ENCODE results near the gene LINGO1. TPM values are rescaled to one million over a fixed set of nuclear protein-coding genes. Genes with fewer than 3 reads are reported as not detected.

Gene LINGO1
- total RNA-seq, 1 donor = 1.1 TPM

DNA sequence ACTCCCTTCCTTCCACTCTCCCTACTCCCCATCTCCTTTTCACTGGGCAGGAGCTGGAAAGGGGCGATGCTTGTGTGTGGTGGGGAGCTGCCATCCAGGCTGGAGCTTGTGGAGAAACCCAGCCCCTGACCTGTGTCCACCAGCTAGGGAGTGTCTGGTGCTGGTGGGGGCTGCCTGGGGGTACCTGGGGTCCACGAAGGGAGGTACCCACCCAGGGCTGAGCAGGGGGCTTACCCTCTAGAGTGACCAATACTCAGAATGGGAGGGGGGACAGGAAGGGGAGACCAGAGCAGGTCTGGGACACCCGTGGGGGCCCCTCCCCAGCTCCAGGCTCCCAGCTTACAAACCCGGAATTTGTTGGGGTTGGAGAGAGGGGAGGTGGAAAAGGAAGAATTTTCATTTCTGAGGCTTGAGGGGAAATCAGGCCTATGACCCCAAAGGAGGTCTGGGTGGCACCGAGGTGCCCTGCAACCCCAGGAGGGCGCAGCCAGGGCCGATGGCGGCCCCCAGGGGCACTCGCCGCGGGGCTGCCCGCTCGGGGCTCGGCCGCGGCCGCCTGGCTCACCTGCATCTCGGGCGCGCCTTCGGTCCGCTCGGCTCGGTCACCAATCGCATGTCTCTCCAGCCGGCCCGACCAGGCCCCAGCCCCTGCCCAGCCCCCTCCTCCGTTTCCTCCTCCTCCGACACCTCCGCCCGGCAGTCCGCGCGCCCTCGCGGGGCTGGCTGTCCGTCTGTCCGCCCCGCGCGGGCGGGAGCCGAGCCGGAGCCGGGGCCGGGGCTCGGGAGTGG lies 773 bp downstream of the LINGO1 start:
- H3K4me3 ChIP-seq (ENCODE audit: insufficient read depth, low read length) = peak overlapping the region; percentile 16
- no peaks in the 10 kb centered on the region for H3K79me2 ChIP-seq (ENCODE audit: insufficient read depth, low read length)
- TF ChIP-seq CTCF (IDR thresholded peaks at IDR 0.05; ENCODE audit: extremely low read depth, low read depth, low read length) = no peak
- H3K27me3 ChIP-seq (ENCODE audit: insufficient read depth, low read length) = peaks cover 53% of the 10 kb centered on the region
- no peaks in the 10 kb centered on the region for H3K36me3 ChIP-seq (ENCODE audit: insufficient read depth, low read length)
- no peak overlapping the region for H3K4me2 ChIP-seq (ENCODE audit: insufficient read depth, low read length)
- H2AFZ ChIP-seq (ENCODE audit: low read length) = no peak overlapping the region
- no peaks in the 10 kb centered on the region for H3K9me3 ChIP-seq (ENCODE audit: low read depth, low read length)
- DNase-seq (ENCODE audit: insufficient read length, low spot score, missing footprints) = no peak
- peaks cover 4% of the 10 kb centered on the region for H3K4me1 ChIP-seq (ENCODE audit: insufficient read depth, low read length)
- no peak overlapping the region for H3K27ac ChIP-seq (ENCODE audit: low read depth, low read length)
- H4K20me1 ChIP-seq (ENCODE audit: insufficient read depth, low read length) = no peaks in the 10 kb centered on the region

DNA sequence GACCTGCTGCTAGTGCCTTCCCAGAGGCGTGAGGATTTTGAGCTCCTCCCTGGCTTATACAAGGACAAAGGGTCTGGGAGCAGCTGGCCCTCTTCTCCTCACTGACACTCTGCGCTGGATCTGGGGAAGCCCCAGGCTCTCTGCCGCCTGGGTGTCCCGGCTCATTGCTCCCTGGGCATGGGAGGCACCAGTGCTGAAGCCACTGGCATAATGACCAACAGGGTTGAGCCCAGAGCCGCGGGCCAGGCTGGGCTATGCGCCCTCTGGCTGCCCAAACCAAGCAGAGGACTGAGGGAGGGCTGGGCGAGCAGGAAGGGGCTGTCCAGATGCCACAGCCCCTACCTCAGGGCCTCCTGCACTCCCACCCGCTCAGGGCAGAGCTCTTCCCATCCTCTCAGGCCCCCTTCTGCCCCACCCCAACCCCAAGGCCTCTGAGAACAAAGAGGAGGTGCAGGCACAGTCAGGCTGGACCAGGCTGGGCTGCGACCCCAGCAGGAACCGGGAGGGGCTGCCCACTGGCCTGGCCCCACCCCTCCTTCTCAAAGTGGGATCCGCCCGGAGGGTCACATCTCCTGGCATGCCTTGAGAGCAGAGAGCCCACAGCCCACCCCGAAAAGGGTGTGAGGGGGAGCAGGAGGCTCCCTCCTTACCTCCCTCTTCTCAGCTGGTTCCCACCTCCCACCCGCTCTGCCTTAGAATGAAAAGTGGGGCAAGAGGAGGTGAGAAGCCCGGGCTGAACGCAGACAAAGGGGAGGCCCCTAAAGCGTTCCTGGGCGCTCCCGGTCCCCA lies 1.6 kb downstream of the LINGO1 start:
- Histone ChIP-seq H3K27me3 (ENCODE audit: insufficient read depth, low read length) (peaks cover 47% of the 10 kb centered on the region), H3K4me3 (ENCODE audit: insufficient read depth, low read length) (no peak overlapping the region)
- TF ChIP-seq CTCF (IDR thresholded peaks at IDR 0.05; ENCODE audit: extremely low read depth, low read depth, low read length) = no peak

GRCh38 chr15:77630056-77630455 lies 2.7 kb downstream of the LINGO1 start:
- Histone ChIP-seq H2AFZ (ENCODE audit: low read length) (no peak overlapping the region), H3K4me3 (ENCODE audit: insufficient read depth, low read length) (no peak overlapping the region), H3K9me3 (ENCODE audit: low read depth, low read length) (no peaks in the 10 kb centered on the region), H3K4me2 (ENCODE audit: insufficient read depth, low read length) (no peak overlapping the region), H3K36me3 (ENCODE audit: insufficient read depth, low read length) (no peaks in the 10 kb centered on the region), H3K27ac (ENCODE audit: low read depth, low read length) (no peak overlapping the region), H3K79me2 (ENCODE audit: insufficient read depth, low read length) (no peaks in the 10 kb centered on the region), H3K4me1 (ENCODE audit: insufficient read depth, low read length) (peaks cover 4% of the 10 kb centered on the region), H3K27me3 (ENCODE audit: insufficient read depth, low read length) (peaks cover 46% of the 10 kb centered on the region), H4K20me1 (ENCODE audit: insufficient read depth, low read length) (no peaks in the 10 kb centered on the region)
- peak; percentile 69 for DNase-seq (ENCODE audit: insufficient read length, low spot score, missing footprints)
- no peak for TF ChIP-seq CTCF (IDR thresholded peaks at IDR 0.05; ENCODE audit: extremely low read depth, low read depth, low read length)

More for the DNA sequence above, 1.6 kb downstream of the LINGO1 start:
- H3K9me3 ChIP-seq (ENCODE audit: low read depth, low read length) = no peaks in the 10 kb centered on the region
- no peaks in the 10 kb centered on the region for H3K79me2 ChIP-seq (ENCODE audit: insufficient read depth, low read length)
- peaks cover 4% of the 10 kb centered on the region for H3K4me1 ChIP-seq (ENCODE audit: insufficient read depth, low read length)
- H4K20me1 ChIP-seq (ENCODE audit: insufficient read depth, low read length) = no peaks in the 10 kb centered on the region
- H3K4me2 ChIP-seq (ENCODE audit: insufficient read depth, low read length) = no peak overlapping the region
- peak; percentile 96 for DNase-seq (ENCODE audit: insufficient read length, low spot score, missing footprints)
- H3K36me3 ChIP-seq (ENCODE audit: insufficient read depth, low read length) = no peaks in the 10 kb centered on the region
- no peak overlapping the region for H2AFZ ChIP-seq (ENCODE audit: low read length)
- H3K27ac ChIP-seq (ENCODE audit: low read depth, low read length) = no peak overlapping the region
